Forelimb muscle (tissue), 1 donor: ENCODE data around the gene KDM4B. TPM values are rescaled to one million over a fixed set of nuclear protein-coding genes. Genes with fewer than 3 reads are reported as not detected.

Experiments
- DNase-seq: peaks from one replicate; pipeline ENCODE4 v3.0.0-alpha.2; 2013; ENCODE audit warnings: low read depth
- polyA plus RNA-seq: library from polyadenylated mRNA; unstranded; fragments of 120-200 nt; gene quantifications from one replicate; pipeline ENCODE4 v1.2.1, GENCODE V29; 2013; ENCODE audit not compliant: insufficient read length

The KDM4B gene
- polyA plus RNA-seq, 1 donor = 19.8 TPM

DNA sequence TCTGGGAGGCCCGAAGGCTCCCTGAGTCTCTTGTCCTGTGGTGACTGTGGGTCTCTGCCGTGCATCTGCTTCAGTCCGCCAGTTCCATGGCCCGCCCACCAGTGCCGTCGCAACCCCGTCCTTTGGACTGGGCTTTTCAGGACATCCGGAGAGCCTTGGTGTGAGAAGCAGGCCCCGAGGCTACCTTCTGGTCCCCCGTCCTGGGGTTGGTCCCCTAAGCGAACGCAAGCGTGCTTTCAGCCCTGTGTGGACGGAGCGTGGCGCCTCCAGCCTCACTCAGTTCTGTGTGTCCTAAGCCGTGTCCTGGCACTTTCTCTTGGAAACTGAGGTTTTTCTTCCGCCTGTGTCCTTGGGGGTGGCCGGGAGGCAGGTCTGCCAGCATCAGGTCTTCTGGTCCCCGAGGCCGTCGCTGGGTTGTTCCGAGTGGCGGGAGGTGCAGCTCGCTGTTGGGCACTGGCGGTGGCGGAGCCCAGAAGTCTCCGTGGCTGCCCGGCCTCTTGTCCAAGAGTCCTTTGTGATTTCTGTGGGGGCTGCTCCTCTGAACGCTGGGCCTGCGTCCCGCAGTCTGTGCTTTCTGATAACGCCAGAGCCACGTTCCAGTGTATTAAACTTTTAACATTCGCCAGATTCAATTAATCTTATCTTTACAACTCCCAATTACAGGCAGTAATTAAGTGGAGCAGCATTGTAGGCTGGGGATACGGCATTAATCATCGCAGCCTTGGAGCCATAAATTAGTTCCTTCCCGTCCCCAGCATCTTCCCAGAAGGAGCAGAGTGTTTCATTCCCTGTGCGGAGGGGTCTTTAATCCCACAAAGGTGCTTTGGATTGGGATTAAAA is 99.5 kb downstream of the KDM4B start:
- DNase-seq = no peak

DNA sequence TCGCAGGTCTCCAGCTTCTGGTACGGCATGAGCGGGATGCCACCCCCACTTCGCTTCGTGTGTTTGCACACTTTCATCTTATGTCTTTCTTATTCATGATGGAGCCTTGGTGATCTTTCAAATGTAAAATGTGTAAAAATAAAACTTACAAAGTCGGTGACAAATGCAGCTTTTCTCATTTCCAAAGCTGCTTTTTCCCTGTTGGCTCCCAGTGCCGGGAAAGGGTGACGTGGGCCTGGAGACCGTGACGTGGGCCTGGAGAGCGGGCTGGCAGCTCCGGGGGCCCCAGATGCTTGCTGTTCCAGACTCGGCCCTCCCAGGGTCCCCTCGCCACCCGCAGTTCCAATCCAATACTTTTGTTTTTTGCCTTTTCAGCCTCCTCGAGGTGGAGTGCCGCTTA is 101.4 kb downstream of the KDM4B start:
- DNase-seq = no peak

DNA sequence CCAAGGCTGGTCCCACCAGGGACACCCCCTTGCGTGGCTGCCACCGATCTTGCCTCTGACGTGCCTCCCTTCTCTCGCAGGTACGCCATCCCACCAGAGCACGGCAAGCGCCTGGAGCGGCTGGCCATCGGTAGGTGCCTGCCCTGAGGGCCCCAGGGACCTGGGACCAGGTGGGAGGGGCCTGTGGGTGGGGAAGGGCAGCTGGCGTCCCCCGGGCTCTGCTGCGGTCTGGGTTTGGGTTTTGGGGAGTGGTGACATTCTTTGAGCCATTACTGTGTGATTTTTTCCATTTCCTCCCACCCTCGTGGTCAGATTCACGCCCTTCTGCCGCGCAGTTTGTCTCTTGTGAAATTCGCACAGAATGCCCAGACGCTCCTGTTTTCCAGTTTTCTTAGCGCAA is 102.0 kb downstream of the KDM4B start:
- no peak for DNase-seq

DNA sequence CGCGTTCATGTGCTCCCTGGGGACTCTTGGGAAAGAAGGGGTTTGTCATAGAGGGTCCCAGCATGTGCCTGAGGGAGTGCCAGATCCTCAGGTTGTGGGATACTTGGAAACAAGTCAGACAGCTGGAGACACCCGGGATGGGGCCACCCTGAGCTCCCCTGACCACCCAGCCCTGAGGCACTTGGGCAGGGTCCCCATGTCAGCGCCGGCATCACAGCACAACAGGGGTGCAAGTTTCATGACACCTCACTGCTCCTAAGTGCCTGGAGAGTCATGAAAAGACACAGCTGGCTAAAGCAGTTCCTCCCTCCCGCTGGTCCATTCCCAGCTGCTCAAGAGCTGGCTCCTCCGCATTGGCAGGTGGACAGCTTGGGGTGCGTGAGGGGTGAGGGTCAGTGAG is 102.7 kb downstream of the KDM4B start:
- no peak for DNase-seq

DNA sequence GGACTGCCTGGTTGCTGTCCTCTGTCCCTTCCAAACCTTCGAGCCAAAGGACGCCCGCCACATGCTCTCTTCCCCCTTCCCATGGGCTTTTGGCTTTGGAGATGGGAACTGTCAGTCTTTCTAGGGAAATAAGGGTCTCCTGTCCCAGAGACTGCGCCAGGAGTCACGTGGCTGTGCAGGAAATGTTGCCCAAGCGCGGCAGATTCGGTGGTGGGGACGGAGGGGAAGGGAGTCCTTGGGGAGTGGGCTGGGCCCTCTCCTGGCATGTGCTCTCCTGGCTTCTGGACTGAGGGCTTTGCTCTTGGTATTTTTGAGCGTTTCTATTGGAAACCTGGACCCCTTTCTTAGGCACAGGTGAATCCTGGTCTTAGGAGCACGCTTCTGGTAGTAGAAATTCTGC is 103.2 kb downstream of the KDM4B start:
- no peak for DNase-seq

DNA sequence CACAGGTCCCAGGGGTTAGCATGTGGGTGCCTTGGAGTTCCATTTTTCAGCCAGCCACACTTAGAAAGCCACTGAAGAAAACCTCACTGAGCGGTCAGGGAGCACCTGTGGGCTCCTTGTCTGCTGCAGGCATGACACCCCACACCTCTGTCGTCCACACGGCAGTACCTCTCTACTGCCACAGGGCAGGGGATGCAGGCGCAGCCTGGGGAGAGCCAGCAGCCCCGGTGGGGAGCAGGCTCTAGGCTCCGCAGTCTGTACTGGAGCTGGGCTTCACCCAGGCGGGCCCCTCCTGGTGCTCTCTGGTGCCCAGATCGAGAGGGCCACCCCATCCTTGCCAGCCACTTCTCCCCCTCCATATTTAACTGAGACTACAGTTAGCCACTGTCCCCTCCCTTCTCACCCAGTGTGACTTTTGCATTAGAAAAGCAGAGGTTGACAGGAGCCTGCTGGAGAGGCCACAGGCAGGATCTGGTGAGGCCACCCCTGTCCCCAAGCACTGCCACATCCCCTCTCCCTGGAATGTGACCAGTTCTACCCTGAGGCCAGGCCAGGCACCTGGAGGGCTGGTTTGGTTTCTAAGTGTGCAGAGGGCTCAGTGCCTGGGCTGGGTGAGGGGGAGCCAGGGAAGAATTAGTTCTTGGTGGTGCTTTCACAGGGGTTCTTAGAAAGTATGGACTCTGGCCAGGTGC is 104.4 kb downstream of the KDM4B start:
- DNase-seq = no peak

DNA sequence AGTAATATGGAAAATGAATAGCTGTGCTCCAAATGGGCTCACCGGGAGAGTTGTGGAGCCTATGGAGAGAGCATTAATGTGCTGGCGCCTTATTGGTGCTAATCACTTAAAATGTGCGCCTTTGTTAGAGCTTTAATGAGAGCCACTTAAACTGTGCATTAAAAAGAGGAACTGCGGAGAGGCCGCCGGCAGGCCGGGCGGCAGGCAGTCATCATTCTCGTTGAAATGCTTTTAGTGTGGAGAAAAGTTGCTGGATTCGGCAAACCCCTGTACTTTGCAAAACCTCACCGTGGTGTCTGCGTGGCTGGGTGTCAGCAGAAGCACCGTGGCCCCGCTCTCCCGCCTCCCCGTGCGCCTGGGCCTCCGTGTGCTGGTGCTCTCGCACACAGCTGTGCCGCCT is 105.5 kb downstream of the KDM4B start:
- no peak for DNase-seq

DNA sequence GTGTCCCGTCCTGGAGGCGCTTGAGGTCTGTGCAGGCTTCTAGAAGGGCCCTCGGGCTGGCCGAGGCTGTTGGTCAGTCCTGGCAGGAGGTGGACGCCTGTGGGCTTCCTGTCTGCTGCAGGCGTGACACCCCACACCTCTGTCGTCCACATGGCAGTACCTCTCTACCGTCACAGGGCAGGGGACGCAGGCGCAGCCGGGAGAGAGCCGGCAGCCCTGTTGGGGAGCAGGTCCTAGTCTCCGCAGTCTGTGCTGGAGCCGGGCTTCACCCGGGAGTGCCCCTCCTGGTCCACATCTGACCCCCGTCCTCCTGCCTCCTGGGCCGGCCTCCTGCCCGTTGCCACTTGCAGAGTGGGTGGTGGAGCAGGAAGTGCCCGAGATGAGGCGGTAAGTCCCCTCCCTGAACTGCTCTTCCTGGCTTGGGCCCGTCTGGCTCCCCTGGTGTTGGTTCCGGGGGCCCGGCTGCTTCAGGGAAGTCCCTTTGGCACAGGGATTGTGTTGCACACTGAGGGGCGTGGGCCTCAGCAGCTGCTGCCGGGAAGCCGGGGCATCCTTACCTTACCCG is 106.0 kb downstream of the KDM4B start:
- no peak for DNase-seq

DNA sequence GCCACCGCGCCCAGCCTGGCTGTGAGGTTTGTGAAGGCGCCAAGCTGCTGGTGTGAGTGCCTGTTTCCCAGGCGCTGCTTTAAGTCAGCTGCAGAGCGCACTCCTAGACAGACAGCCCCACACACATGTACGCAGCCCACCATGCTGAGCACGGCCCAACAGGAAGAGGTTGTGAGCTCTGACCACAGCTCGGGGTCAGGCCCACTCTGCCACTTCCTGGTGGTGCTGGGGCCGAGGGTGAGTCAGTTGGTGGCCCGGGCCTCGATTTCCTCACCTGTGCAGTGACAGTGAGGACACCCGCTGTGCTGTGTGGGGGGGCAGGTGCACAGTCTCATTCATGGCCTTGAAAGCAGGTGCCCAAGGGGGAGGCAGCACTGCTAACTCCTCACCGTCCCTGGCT is 106.7 kb downstream of the KDM4B start:
- no peak for DNase-seq

DNA sequence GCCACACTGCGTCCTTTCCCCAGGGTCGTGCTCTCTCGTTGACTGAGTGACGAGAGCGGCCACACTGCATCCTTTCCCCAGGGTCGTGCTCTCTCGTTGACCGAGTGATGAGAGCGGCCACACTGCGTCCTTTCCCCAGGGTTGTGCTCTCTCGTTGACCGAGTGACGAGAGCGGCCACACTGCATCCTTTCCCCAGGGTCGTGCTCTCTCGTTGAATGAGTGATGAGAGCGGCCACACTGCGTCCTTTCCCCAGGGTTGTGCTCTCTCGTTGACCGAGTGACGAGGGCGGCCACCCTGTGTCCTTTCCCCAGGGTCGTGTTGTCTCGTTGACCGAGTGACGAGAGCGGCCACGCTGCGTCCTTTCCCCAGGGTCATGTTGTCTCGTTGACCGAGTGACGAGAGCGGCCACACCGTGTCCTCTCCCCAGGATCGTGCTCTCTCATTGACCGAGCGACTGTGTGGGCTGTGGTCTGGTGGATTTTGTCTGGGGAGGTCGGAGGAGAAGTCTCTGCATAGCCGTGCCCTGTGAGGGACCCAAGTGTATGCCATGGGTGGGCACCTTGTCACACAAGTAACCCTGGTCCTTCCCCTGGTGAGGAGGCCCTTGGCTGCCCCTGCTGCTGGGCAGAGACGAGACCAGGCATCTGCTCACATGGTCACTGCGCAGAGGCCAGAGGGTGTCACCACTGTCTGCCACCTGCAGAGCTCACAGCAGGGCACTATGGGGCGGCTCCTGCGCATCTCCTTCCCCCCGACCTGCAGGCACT is 107.7 kb downstream of the KDM4B start:
- no peak for DNase-seq

DNA sequence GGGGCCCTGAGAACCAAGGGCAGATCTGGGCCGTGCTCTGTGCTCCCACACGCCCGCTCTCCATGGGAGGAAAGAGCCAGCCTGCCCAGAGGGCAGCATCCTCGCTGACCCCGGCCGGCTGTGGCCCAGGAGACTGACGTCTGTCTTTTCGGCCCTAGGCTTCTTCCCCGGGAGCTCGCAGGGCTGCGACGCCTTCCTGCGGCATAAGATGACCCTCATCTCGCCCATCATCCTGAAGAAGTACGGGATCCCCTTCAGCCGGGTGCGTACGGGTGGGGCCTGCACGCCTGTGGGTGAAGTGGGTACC is 108.2 kb downstream of the KDM4B start:
- no peak for DNase-seq

DNA sequence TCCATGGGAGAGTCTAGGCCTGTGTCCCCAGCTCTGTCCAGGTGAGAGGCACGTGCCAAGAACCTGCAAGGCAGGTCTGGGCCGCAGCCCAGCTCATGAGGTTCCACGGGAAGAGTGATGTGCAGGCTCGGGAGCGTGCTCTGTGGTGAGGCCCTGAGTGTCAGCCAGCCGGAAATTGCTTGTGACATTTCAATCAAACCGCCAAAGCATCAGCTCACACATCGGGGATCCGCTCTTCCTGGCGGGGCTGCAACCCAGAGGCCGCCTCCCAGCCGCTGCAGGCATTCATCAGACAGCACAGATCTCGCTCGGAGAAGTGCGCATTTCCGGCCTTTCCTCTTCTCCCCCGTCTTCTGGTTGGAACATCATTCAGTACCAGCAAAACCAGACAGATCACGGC is 109.3 kb downstream of the KDM4B start:
- DNase-seq = no peak

DNA sequence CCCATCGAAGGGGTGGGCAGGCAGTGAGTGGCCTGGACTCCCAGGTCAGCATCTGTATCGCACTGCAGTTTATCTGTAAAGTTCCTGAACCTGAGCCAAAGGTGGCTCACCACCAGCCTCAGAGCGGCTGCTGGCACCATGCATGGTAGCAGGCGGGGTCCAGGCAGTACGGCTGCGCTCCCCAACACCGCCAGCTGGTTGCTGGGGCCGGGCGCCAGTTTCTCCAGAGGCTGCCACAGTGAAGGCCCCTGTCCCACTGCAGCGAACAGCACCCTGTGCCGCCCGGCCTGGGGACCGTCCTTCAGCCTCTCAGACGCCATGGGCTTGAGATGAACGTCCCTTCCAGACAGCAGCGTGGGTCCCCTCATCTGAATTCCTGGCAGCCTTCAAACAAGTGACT is 109.8 kb downstream of the KDM4B start:
- DNase-seq = no peak

DNA sequence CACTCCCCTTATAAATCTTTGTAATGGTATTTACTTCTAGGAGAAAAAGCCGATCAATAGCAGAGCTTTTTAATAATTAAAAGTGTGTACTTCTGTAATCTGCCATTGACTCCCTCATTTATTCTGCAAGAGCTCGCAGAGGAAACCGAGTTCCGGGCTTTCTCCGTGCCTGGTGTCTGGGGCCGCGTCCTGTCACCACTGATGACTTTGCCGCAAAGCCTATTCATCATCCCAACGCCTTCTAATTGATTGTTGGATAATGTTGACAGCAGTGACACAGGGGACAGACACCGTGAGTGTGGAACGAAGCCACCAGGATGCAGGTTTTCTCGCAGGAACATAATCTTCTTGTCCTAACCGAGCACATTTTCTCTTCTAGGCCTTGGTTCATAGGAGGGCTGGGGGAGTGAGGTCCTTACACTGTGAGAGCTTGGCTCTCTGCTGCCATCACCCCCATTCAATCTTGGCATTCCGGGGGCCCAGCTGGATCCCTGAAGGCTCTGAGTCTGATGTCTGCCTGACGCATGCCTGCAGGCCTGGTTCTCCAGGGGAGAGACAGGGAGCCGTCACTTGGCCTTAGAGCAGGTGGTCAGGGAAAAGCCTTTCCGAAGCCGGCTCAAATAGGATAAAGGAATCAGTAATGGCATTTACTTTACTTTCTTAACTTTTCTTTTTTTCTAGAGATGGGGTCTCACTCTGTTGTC is 110.3 kb downstream of the KDM4B start:
- DNase-seq = no peak

DNA sequence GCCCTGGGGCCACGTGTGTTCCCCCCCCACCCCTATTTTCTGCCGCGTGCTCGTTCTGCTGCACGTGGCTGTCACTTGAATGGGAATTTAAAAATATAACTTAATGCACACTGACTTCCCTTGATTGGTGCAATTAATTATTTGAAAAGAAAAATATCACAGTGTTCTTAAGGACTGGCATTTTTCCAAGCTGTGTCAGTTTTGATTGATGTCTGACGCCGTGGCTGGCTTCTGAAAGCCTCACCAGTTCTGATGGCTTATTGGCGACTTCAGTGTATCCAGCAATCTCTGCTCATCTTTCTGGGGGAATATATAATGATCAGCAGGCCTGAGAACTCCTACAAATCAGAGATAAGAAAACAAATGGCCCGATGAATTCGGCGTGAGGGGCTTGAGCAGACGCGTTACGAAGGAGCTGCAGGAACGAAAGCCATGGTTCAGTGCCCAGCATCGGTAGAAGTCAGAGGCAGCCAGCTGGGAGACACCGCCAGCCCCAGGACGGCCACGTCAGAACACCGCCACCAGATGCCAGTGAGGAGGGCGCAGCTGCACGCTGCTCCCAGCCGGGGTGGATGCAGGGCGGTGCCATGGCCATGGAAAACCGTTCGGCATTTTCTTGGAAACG is 111.2 kb downstream of the KDM4B start:
- DNase-seq = no peak

DNA sequence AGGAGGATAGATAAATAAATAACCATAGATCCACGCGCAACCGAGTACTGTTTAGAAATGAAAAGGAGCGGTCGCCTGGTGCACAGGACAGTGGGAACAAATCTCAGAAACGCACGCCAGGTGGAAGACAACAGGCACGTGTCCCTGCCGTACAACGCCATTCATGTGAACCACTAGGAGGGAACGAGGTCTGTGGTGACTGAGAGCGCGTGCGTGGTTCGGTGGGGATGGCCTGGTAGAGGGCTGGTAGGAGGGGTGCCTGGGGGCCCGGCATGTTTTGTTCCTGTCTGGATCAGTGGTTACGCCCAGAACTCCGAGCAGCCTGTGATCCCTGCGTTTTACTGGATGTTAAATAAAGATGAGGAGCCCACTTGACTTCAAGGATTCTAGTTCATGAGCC is 111.9 kb downstream of the KDM4B start:
- no peak for DNase-seq

DNA sequence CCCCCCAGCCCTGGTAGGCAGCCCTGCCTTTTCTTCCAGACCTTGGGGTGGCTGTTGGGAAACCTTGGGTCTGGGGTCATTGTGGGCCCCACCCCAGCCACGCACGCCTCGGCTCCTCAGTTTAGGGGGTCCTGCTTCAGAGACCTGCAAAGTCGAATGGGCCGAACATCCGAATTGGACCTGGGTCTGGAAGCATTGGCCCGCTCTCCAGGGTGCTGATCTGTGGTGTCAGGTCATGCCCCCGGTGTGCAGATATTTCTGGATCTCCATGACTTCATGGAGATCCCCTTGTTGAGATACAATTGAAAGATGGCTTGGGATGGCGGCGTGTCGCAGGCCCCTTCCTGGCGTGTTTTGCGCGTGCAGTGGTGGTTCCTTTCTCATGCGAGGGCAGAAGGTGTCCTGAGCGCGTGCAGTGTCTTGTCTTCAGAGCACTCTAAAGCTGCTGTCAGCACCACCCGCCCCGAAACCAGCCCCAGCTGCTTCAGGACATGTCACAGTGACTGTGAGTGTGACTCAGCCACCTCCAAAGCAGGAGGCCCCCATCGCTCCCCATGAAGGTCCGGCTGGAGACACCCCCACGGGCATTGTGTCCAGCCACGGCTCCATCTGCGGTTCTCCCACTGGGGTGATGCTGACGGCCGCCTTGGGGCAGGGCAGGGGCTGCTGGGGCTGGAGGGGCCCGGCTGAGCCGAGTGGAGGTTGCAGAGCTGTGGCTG is 112.7 kb downstream of the KDM4B start:
- DNase-seq = no peak

DNA sequence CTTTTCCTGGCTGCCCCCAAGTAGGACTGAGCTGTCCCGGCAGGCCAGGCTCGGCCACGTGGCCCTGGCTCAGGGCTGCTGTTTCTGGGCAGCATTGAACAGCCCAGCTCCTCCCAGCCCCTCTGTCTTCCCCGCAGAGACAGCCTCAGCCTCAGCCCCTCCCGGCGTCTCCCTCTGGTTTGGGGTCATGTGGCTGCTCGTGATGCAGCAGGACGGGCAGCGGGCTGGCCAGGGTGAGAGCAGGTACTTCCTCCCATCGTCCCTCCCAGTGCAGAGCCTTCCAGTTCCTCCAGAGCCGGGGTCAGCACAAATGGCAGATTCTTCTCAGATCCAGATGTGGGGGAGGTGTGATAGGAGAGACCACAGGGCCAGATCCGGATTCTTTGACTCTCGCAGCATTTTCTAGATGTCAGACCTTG is 114.6 kb downstream of the KDM4B start:
- no peak for DNase-seq

DNA sequence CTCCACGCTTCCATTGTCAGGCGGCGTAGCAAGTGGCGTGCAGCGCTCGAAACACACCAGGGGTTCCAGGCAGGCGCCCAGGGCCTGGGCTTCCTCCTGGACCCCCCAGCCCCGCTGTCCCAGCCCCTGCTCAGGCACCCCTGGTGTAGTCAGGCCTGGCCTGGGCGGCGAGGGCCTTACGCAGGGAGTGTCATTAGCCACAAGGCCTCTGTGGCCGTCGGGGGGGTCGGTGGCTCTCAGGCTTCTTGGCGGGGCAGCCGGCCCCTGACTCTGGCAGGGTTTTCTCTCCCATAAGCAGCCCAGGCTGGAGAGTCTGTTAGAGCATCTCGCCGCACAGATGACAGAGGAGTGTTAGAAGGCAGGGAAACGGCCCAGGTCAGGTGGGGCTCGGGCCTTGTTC is 116.7 kb downstream of the KDM4B start:
- DNase-seq = no peak

DNA sequence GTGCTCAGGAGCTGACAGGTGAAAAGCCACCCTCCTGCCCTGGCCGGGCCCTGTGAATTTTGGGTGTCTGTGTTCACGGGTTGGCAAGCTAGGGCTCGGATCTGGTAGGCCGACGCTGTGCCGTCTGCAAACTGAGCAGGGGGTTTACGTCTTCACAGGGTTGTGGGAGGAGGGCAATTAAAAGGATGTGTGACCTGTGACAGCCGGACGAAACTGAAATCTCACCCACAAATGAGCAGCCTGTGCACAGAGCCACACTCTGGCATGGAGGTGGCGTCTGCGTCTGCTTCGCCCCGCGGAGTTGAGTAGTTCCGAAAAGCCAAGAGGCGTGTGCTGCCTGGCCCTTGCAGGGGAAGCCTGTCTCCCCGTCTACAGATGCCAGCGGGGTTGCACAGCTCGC is 117.3 kb downstream of the KDM4B start:
- DNase-seq = no peak
